GM10248 (cell line): ENCODE data around the gene PPP1R18.

ENCODE experiments used
- CTCF ChIA-PET: fragments of 300-600 bp; sonication (Branson Sonifier 250); formaldehyde crosslinking; extraction: SDS; loops from one replicate; lab custom pipeline; 2021; ENCODE audit warnings: antibody characterized with exemption; lab: Yijun Ruan, JAX
- POLR2A ChIA-PET: fragments of 350-650 bp; sonication (Branson Sonifier 250); formaldehyde crosslinking; extraction: SDS; loops from one replicate; lab custom pipeline; 2020; ENCODE audit warnings: antibody characterized with exemption; lab: Yijun Ruan, JAX
- DNase-seq: peaks from one replicate; pipeline ENCODE4 v3.0.0; 2012; ENCODE audit errors: extremely low spot score
- CTCF ChIP-seq: IDR thresholded peaks from 2 replicates; pipeline ENCODE4 v1.5.1; 2012; ENCODE audit warnings: mild to moderate bottlenecking, low read depth; ENCODE audit errors: extremely low read depth, missing control alignments, control extremely low read depth

Gene PPP1R18

GRCh38 chr6:30709101-30709868 lies 22.8 kb upstream of the PPP1R18 start:
- no peak for TF ChIP-seq CTCF
- ChIA-PET POLR2A (no interaction called here), CTCF (interaction anchor here (0.9 to 30.8 kb wide), 6 partner anchors 13 to 168 kb away, joined by 3 to 776 read pairs (median 22); partner anchors contain the start of genes DHX16 and NRM)
- DNase-seq, result no peak

GRCh38 chr6:30707281-30707850 lies 20.9 kb upstream of the PPP1R18 start:
- CTCF ChIA-PET, result interaction anchor here (1.0 to 11.9 kb wide), 5 partner anchors 14 to 29 kb away, joined by 3 to 132 read pairs (median 3); partner anchors contain the start of gene NRM
- no peak for TF ChIP-seq CTCF
- POLR2A ChIA-PET, result no interaction called here
- DNase-seq, result no peak

DNA sequence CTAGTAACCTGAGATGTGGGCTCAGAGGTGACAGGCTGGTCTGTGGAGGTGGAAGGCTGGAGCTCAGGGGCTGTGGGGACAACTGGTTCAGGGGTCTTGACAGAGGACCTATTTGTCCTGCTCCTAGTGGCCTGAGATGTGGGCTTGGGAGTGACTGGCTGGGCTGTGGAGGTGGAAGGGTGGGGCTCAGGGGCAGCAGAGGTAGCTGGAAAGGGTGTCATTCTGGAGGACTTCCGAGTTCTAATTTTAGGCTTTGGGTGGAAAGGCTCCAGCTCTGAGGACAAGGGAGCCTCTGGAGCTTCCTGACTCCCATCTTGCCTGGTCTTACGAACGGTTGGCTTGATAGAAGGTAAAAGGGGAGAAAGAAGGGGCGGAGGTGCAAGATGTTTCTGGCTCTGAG lies 19.2 kb upstream of the PPP1R18 start:
- CTCF ChIA-PET, result interaction anchor here (1.2 to 11.9 kb wide), 5 partner anchors 11 to 26 kb away, joined by 3 to 132 read pairs (median 10); partner anchors contain the start of genes MDC1 and NRM
- POLR2A ChIA-PET, result interaction anchor here (2.0 kb wide), 1 partner anchor 12 kb away, joined by 9 read pairs; the partner anchor contains the start of gene MDC1
- no peak for TF ChIP-seq CTCF
- DNase-seq, result no peak

DNA sequence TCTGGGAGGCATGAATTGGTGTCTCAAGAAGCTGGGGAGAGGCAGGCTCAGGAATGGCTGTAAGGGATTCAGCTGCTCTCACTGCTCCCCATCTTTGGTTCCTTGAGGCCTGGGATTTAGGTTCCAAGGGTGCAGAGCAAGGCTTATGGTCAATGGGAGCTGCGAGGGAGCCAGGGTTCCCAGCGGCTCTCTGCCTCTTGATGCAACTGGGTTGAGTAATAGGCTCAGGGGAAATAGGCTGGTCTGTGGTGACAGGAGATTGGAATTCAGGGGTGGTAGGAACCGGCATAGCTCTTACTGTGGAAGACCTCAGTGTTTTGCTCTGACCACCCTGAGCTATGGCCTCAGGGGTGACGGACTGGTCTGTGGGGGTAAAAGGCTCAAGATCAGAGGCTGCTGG lies 17.4 kb upstream of the PPP1R18 start:
- ChIA-PET CTCF (interaction anchor here (0.8 to 11.9 kb wide), 6 partner anchors 8 to 24 kb away, joined by 3 to 132 read pairs (median 8); partner anchors contain the start of genes MDC1 and NRM), POLR2A (interaction anchor here (0.6 to 2.0 kb wide), 3 partner anchors 13 to 209 kb away, joined by 3 to 9 read pairs (median 3); partner anchors contain the start of gene MDC1)
- no peak for DNase-seq
- TF ChIP-seq CTCF, result no peak

- POLR2A ChIA-PET, result no interaction called here
- DNase-seq, result no peak
Observed at GRCh38 chr6:30703011-30703410, 16.6 kb upstream of the PPP1R18 start.

More at GRCh38 chr6:30703011-30703410, 16.6 kb upstream of the PPP1R18 start:
- TF ChIP-seq CTCF, result no peak
- CTCF ChIA-PET, result interaction anchor here (1.3 to 11.9 kb wide), 4 partner anchors 9 to 24 kb away, joined by 5 to 132 read pairs (median 10); partner anchors contain the start of gene NRM
